ENCODE measurements around the gene PNPLA7.

PNPLA7 gene

DNA sequence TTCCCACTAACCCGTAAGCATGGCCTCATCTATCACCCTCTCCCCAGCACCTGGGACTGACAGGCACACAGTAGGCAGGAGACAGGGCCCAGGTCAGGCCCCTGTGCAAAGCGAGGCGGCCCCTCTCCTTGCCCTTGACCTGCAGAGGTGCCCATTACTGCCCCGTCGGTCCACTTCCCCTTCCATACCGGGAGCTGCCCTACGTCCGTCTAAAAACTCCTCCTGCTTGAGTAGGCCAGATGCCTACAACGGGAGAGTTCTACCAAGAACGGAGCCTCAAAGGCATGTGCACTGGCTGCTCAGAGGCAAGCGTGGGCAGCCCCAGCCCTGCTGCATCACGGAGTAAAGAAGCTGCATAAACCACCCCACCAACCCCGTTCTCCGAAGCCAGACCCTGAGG, 33.1 kb upstream of the PNPLA7 start:
- no peak overlapping the region for H3K27ac ChIP-seq
- H3K36me3 ChIP-seq, result peaks cover 71% of the 10 kb centered on the region
- DNase-seq, result no peak

DNA sequence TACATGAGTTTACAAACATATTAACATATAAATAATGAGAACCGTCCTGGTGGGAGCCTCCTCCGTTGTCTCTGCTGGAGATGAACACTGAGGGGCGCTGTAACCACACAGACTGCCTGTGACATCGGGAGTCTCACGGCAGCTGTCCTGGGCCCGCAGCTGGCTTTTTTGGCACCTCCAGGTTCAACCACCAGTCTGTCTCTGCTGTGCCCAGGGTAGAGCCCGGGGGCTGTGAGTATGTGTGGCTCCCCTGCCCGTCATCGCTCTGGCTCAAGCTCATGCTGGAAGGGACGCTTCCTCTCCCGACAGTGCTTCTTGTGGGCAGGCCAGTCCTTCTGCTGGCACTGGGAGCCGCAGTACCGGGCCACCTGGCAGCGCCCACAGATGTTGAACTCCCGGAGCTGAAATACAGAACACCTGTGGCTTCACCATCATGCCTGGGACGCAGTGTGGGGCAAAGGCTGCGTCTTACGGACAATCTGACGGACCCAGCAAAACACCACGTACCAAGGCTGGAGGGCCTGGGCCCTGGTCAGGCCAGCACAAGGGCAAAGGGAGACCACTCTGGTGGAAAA, 32.2 kb upstream of the PNPLA7 start:
- H3K9me3 ChIP-seq (ENCODE audit: severe bottlenecking), result no peaks in the 10 kb centered on the region
- no peak overlapping the region for H3K4me3 ChIP-seq (ENCODE audit: low read depth, low read length)
- TF ChIP-seq, protein P1, sequence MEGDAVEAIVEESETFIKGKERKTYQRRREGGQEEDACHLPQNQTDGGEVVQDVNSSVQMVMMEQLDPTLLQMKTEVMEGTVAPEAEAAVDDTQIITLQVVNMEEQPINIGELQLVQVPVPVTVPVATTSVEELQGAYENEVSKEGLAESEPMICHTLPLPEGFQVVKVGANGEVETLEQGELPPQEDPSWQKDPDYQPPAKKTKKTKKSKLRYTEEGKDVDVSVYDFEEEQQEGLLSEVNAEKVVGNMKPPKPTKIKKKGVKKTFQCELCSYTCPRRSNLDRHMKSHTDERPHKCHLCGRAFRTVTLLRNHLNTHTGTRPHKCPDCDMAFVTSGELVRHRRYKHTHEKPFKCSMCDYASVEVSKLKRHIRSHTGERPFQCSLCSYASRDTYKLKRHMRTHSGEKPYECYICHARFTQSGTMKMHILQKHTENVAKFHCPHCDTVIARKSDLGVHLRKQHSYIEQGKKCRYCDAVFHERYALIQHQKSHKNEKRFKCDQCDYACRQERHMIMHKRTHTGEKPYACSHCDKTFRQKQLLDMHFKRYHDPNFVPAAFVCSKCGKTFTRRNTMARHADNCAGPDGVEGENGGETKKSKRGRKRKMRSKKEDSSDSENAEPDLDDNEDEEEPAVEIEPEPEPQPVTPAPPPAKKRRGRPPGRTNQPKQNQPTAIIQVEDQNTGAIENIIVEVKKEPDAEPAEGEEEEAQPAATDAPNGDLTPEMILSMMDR (IDR thresholded peaks at IDR 0.05; ENCODE audit: low read depth, low read length), result peak; percentile 52
- peaks cover 65% of the 10 kb centered on the region for H3K36me3 ChIP-seq
- no peaks in the 10 kb centered on the region for H3K27me3 ChIP-seq (ENCODE audit: insufficient read depth, low read depth, severe bottlenecking)
- H3K27ac ChIP-seq, result no peak overlapping the region
- DNase-seq, result peak; percentile 54

More for the DNA sequence above, 33.1 kb upstream of the PNPLA7 start:
- H3K4me3 ChIP-seq (ENCODE audit: low read depth, low read length), result no peak overlapping the region
- H3K27me3 ChIP-seq (ENCODE audit: insufficient read depth, low read depth, severe bottlenecking), result no peaks in the 10 kb centered on the region
- H3K9me3 ChIP-seq (ENCODE audit: severe bottlenecking), result no peaks in the 10 kb centered on the region
- TF ChIP-seq, protein P1 (IDR thresholded peaks at IDR 0.05; ENCODE audit: low read depth, low read length), result no peak

DNA sequence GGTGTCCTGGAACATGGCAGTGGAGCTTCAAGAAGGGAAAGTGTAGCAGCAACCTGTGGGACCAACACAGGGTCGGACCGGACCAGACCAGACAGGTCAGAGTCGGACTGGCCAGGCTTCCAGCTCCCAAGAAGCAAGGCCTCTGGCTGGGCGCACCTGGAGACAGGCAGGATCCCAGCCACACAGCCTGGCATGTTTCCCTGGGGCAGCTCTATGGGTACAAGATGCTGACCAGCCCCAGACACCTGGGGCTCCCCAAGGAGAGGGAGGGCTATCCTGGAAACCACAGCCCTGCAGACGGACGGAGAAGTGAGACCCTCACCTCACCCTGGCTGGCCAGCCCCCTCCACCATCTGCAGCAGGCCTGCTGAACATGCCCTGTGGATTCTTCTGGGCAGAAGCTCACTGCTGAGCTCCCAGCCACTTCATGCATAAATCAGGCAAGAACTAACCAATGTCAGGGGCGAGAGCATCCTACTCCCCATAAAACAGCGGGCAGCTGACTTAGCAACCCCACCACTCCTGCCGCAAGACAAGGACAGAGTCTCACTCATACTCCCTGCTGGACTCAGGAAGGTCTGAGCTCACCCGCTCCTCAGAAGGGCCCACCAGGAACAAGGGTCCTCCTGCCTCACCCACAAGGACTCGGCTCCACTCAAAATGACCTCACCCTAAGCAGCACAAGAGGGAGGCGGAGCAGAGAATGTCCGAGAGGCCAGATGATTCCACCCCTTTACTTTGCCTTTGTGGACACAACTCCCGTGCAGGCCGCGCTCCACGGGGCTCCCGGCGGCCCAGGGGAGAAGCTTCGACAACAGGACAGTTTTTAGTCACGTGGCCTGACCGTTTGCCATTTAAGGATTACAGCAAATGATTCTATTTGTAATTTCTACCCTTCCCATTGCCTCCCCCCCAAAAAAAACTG, 31.4 kb upstream of the PNPLA7 start:
- Histone ChIP-seq H3K4me3 (ENCODE audit: low read depth, low read length) (no peak overlapping the region), H3K36me3 (peaks cover 65% of the 10 kb centered on the region), H3K27ac (no peak overlapping the region), H3K9me3 (ENCODE audit: severe bottlenecking) (no peaks in the 10 kb centered on the region), H3K27me3 (ENCODE audit: insufficient read depth, low read depth, severe bottlenecking) (no peaks in the 10 kb centered on the region)
- DNase-seq, result no peak
- TF ChIP-seq, protein P1 (IDR thresholded peaks at IDR 0.05; ENCODE audit: low read depth, low read length), result no peak

DNA sequence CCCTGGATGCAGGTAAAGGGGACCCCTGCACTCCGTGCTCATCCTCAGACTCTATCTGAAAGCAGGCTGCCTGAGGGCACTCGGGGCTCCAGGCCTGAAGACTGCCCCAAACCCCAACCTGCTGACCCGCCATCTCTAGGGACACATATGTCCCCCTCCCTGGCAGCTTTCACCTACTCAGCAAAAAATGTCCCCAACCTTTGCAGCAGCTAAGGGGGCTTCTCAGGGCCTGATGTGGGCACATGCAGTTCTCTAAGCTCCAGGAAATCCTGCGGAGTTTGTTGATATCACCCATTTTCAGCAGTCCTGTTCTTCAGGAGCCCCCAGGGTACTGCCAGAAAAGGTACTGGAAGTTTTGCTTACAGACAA, 30.7 kb upstream of the PNPLA7 start:
- Histone ChIP-seq H3K27ac (no peak overlapping the region), H3K9me3 (ENCODE audit: severe bottlenecking) (no peaks in the 10 kb centered on the region), H3K4me3 (ENCODE audit: low read depth, low read length) (no peak overlapping the region), H3K27me3 (ENCODE audit: insufficient read depth, low read depth, severe bottlenecking) (no peaks in the 10 kb centered on the region), H3K36me3 (peaks cover 69% of the 10 kb centered on the region)
- DNase-seq, result no peak
- TF ChIP-seq, protein P1 (IDR thresholded peaks at IDR 0.05; ENCODE audit: low read depth, low read length), result no peak

DNA sequence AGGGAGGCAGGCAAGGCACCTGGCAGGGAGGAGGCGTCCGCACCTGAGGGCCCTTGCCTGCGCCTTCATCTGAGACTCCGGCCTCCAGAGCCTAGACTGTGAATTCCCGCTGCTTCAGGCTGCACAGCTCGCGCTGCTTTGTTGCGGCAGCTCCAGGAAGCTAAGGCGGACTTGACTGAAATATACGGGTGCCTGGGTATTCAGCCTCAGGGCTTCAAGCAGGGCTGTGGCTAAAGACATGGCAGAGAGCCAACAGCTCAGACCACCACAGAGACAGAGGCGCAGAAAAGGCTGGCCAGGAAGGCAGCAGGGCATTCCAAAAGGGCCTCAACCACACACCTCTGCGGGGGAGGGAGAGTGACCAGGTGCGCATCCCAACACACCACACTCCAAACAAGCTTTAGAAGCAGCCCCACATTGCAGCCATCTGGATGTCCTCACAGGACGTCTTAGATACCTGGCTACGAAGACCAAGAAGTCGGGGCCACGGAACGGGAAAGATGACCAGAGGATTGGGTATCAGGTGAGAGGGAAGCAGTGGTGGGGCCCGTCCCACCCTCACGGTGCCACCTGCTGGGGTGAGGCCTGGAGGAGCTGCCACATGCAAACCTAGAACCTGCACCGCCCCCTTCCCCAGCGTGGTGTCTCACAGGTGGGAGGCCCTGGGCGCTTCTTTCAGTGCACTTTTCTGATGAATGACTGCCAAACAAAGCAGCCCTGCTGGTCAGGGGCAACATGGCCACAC, 30.2 kb upstream of the PNPLA7 start:
- TF ChIP-seq, protein P1 (IDR thresholded peaks at IDR 0.05; ENCODE audit: low read depth, low read length), result no peak
- Histone ChIP-seq H3K4me3 (ENCODE audit: low read depth, low read length) (no peak overlapping the region), H3K36me3 (peaks cover 69% of the 10 kb centered on the region), H3K27ac (no peak overlapping the region), H3K9me3 (ENCODE audit: severe bottlenecking) (no peaks in the 10 kb centered on the region), H3K27me3 (ENCODE audit: insufficient read depth, low read depth, severe bottlenecking) (no peaks in the 10 kb centered on the region)
- DNase-seq, result no peak
